Cardiac ventricle fibroblast (primary cell): ENCODE results near the gene IBTK. TPM values are rescaled to one million over a fixed set of nuclear protein-coding genes. Genes with fewer than 3 reads are reported as not detected.

ENCODE experiments used
- total RNA-seq: library from RNA; depleted of rRNA; stranded (reverse); fragments of >200 nt; gene quantifications from 2 replicates; pipeline ENCODE4 v1.2.3, GENCODE V29; 2015

The IBTK gene
- 22.4 and 24.8 TPM in 2 replicates for total RNA-seq

DNA sequence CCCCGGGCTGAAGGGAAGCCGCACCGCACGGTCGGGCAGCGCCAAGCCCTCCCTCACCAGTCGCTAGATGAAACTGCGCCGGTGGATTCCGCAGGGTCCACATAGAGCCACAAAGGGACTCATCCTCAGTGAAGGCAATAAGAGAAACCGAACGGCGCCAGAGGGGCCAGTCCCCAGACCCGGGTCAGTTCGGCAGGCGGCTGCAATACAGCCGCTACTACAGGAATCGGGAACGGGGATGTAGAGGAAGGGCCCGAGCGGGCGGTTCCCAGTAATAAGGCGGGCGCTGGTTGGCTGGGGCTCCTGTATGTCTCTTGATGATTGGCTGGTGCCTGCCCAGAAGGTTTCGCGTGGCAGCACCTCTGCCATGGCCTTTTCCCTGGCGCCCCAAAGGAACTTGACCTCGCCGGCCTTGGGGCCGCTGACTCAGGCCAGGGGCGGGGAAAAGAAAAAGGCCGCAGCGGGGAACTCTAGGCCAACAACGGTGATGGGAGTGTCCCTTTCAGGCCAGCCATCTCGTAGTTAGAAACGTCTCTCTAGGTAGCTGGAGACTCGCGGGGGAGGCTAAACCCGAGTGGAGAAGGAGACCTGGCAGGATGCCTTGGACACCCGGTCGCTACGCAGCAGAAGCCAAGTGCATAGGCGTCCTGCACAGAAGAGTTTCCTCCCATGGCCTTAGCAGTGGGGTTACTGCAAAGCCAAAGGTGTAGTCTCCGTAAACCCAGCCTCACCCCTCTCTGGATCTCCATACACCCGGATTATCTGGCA, at the start of gene IBTK:
Gene IBTK (minus strand): TSS at position 240 of the 768 bp plus-strand sequence. CDS start 7,258 bp downstream, outside the sequence.

Other genes starting within 250 kb of the IBTK start
- 41.9 and 52.1 TPM in 2 replicates for gene TPBG, start 116.1 kb upstream of the IBTK start, total RNA-seq